Lung microvascular endothelial cell (primary cell): ENCODE results near the gene HSPA2. TPM values are rescaled to one million over a fixed set of nuclear protein-coding genes. Genes with fewer than 3 reads are reported as not detected.
A peak's percentile ranks its signal among the peaks of the same experiment; 100 is the strongest.
"Not testable (repeated sequence)": the region's sequence is repeated elsewhere in the genome, so short reads cannot be mapped to it uniquely, and the experiment has no call there.

Experiments used
- DNase-seq, 2 donors: peaks; one replicate each; pipeline versions ENCODE4 v3.0.0 to v3.0.0-alpha.2; 2010; ENCODE audit warnings: low read depth in 2 of 2
- total RNA-seq: library from RNA; depleted of rRNA; stranded (reverse); fragments of >200 nt; gene quantifications from 2 replicates; pipeline ENCODE4 v1.2.1, GENCODE V29; 2014

HSPA2 gene
- total RNA-seq, 1 donor from 2014 or later, result 3.0 TPM

DNA sequence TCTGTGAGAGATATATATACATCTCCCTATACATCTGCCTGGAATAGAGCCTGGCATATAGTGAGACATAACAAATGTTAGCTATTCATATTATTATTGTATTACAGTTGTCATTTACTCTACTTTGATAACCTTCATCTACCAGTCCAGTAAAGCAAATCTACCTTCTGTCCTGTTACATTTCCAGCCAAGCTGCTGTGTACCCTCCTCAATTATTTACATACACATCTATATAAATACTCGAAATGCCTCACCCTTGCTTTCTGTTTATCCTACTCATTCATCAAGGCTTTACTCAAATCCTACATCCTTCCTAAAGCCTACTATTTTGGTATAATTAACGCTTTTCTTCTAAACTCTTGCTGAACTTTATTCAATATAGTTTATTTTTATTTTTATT is 27.3 kb upstream of the HSPA2 start:
- DNase-seq, result no peak

- no peak for DNase-seq
Observed at GRCh38 chr14:64515053-64515452, 25.5 kb upstream of the HSPA2 start.

DNA sequence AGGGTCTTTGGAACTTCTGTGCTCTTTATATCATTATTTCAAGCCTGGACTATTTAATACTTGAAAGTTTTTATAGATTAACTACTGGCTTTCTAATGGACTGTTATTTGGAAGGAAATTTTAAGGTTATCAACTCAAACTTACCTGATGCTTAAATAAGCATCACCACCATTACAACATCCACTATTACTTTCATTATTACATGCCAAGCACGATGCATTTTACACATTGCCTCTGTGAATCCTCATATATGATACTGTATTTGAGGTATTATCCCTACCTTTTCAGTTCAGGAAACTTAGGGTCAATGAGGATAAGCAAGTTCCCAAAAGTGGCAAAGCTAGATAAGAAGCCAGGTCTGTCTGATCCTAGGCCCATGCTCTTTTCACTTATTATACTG is 23.6 kb upstream of the HSPA2 start:
- no peak for DNase-seq

DNA sequence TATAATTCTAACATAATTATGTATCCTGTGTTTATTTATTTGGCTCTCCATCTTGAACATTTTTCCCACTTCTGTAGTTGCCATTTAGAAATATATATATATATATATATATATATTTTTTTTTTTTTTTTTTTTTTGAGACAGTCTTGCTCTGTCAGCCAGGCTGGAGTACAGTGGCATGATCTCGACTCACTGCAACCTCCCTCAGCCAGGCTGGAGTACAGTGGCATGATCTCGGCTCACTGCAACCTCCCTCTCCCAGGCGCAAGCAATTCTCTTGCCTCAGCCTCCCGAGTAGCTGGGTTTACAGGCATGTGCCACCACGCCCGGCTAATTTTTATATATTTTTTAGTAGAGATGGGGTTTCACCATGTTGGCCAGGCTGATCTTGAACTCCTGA is 22.9 kb upstream of the HSPA2 start:
- not testable (repeated sequence) for DNase-seq

DNA sequence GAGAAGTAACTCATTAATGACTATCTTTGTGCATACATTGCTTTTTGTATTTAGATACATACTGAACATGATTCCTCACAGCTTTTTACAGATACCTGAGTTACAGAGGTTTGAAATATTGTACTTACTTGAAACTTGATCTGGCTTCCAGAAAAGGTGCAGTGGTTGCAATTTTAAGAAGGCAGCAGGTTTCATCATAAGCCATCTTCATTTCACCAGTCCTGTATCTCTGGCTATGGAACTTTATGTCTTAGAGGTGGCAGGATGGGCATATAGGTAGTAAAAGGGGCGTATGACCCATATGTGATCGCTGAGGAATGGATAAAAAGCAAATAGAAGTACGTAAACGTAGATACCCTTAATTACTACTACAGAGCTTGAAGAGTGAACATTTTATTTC is 22.3 kb upstream of the HSPA2 start:
- no peak for DNase-seq

DNA sequence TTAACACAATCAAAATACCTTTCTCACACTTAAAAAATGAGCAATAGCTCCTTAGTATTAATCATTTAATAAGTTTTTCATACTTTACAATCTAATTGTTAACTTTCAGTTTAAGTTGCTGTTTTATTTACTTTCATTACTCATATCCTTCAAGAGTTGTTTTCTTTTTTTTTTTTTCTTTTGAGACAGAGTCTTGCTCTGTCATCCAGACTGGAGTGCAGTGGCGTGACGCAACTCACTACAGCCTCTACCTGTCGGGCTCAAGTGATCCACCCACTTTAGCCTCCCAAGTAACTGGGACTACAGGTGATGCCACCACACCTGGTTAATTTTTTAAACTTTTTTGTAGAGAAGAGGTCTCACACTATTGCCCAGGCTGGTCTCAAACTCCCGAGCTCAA is 19.8 kb upstream of the HSPA2 start:
- DNase-seq, result peak in 1 of 2 donors; percentile 30

DNA sequence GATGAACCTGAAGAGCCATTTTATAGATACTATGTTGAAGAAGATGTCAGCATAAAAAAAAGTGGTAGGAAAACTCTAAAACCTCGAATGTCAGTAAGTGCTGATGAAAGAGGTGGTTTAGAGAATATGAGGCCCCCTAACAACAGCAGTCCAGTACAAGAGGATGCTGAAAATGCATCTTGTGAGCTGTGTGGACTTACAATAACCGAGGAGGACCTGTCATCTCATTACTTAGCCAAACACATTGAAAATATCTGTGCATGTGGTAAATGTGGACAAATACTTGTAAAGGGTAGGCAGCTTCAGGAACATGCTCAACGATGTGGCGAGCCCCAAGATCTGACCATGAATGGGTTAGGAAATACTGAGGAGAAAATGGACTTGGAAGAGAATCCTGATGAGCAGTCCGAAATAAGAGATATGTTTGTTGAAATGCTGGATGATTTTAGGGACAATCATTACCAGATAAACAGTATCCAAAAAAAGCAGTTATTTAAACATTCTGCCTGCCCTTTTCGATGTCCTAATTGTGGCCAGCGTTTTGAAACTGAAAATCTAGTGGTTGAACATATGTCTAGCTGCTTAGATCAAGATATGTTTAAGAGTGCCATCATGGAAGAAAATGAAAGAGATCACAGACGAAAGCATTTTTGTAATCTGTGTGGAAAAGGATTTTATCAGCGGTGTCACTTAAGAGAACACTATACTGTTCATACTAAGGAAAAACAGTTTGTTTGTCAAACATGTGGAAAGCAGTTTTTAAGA is 17.8 kb upstream of the HSPA2 start:
- DNase-seq, result no peak

DNA sequence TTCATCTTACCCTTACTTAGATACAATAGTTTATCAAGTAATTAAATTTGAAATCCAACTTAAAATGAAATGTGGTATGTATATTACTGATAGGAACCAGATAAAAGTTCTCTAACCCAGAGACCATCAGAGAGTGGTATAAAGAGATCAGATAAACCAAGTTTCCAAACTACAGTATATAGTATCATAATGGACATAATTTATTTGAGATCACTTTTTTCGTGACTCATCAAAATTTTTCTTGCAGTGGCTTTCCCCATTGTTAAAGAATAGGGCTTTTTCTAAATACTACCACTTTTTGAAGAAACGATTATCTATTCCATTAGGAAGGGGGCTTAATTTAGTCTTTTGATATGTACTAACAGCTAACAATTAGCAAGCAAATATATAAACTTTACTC is 15.2 kb upstream of the HSPA2 start:
- DNase-seq, result no peak

- no peak for DNase-seq
Observed at GRCh38 chr14:64531567-64531966, 9.0 kb upstream of the HSPA2 start.

DNA sequence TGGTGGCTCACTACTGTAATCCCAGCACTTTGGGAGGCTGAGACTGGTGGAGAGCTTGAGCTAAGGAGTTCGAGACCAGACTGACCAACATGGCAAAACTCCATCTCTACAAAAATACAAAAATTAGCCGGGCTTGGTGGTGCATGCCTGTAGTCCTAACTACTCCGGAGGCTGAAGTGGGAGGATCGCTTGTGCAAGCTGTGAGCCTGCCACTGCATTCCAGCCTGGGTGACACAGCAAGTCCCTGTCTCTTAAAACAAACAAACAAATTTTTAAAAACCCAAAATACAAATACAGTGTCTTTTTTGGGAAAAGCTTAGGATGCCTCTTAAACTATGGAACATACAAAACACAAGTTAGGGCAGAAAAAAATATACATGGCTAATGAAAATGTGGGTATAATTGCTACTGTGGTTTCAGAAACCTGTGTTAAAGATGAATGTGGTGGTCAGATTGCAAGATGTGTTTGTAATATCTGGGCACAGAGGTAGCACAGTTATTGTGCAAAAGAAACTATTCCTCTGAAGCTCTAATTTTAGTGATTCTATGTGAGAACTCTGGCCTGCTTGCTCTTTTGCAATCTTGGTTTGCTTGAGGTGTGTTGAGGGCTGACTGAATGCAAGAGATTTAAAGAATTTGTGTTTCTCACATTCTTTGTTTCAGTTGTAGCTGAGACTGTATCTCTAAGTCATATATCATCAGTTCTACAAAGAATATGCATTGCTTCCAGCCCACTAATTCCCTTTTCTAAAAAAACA is 3.9 kb upstream of the HSPA2 start:
- no peak for DNase-seq

DNA sequence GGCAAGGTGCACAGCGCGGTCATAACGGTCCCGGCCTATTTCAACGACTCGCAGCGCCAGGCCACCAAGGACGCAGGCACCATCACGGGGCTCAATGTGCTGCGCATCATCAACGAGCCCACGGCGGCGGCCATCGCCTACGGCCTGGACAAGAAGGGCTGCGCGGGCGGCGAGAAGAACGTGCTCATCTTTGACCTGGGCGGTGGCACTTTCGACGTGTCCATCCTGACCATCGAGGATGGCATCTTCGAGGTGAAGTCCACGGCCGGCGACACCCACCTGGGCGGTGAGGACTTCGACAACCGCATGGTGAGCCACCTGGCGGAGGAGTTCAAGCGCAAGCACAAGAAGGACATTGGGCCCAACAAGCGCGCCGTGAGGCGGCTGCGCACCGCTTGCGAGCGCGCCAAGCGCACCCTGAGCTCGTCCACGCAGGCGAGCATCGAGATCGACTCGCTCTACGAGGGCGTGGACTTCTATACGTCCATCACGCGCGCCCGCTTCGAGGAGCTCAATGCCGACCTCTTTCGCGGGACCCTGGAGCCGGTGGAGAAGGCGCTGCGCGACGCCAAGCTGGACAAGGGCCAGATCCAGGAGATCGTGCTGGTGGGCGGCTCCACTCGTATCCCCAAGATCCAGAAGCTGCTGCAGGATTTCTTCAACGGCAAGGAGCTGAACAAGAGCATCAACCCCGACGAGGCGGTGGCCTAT is 875 bp downstream of the HSPA2 start:
- peak in 1 of 2 donors; percentile 10 for DNase-seq

- no peak for DNase-seq
Observed at GRCh38 chr14:64541972-64542835, 1.7 kb downstream of the HSPA2 start.

DNA sequence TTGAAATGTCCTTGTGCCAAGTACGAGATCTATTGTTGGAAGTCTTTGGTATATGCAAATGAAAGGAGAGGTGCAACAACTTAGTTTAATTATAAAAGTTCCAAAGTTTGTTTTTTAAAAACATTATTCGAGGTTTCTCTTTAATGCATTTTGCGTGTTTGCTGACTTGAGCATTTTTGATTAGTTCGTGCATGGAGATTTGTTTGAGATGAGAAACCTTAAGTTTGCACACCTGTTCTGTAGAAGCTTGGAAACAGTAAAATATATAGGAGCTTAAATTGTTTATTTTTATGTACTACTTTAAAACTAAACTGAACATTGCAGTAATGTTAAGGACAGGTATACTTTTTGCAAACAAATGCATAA is 2.3 kb downstream of the HSPA2 start:
- DNase-seq, result no peak

GRCh38 chr14:64544607-64545312 is 4.2 kb downstream of the HSPA2 start:
- no peak for DNase-seq

DNA sequence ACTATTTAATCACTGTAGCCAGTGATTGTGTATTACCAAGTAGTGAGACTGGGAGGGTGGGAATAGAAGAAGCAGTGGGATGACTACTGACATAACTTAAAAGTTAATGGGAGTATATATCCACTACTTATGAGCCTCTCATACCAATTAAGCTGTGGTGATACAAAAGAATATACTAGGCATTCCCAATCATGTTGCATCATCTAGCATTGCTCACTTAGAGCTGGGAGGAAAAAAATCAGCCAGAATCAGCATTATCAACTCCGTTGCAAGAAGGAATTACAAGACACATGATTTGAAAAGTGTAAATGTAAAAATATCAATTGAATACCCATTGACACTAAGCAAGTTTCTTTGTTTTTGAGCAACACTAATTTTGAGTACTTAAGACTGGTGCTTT is 8.5 kb downstream of the HSPA2 start:
- DNase-seq, result no peak

- no peak for DNase-seq
Observed at GRCh38 chr14:64549791-64550620, 9.5 kb downstream of the HSPA2 start, which contains the start of gene PPP1R36. Gene PPP1R36, plus strand, starts transcription at chr14:64549961. Its CDS starts 37 bp downstream, at chr14:64549998.

- DNase-seq, result no peak
Observed at GRCh38 chr14:64550621-64551333, 10.2 kb downstream of the HSPA2 start.

DNA sequence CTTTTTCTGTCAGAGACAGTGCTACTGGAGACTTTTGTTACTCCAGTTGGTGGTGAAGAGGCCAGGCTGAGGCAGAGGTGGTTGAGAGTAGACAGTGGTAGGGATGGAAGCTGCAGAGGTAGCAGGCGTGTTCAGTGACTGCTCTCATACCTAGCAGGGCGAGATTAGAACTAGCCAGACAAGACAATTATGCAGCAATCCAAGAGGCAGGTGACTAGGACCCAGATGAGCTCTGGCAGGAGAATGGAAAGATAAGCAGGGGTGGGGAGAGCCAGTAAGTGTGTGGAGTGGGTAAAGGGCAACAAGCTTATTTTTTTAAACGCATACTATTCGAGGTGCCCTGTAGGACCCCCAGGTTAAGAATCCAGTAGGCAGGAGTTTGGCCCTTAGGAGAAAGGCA is 14.0 kb downstream of the HSPA2 start:
- no peak for DNase-seq

- no peak for DNase-seq
Observed at GRCh38 chr14:64556526-64556925, 16.0 kb downstream of the HSPA2 start.
